IMR-90 (cell line): ENCODE measurements around the gene TTC28. TPM values are rescaled to one million over a fixed set of nuclear protein-coding genes. Genes with fewer than 3 reads are reported as not detected.

ENCODE experiments used
- ATAC-seq: fragments of 200-7000 bp; cut with Tn5 transposase; 2 replicates; pipeline ENCODE4 v1.9.1; 2020; ENCODE audit warnings: low read depth, mild to moderate bottlenecking, moderate library complexity
- BruUV-seq: library from RNA; stranded (reverse); fragments of 400-500 nt; replicated peaks from 2 replicates; lab custom pipeline; 2021; lab: Mats Ljungman, UMichigan
- CTCF ChIA-PET: fragments of 300-600 bp; formaldehyde crosslinking; extraction: SDS; loops from one replicate; lab custom pipeline; 2021; ENCODE audit warnings: antibody characterized with exemption; lab: Yijun Ruan, JAX
- POLR2A ChIA-PET: fragments of 300-600 bp; sonication (Branson Sonifier 250); formaldehyde crosslinking; loops from one replicate; lab custom pipeline; 2022; ENCODE audit warnings: antibody characterized with exemption; ENCODE audit not compliant: unreplicated experiment; lab: Charles Lee
- DNase-seq: peaks from one replicate; pipeline ENCODE4 v3.0.0; 2013
- H2AFZ ChIP-seq: replicated peaks from 2 replicates; pipeline ENCODE3; 2013; ENCODE audit warnings: low read length, mild to moderate bottlenecking; ENCODE audit not compliant: poor library complexity
- H2AK5ac ChIP-seq: 2 replicates; pipeline ENCODE4 v1.6.1; 2013; ENCODE audit warnings: low read depth, low read length, inconsistent platforms
- H2AK9ac ChIP-seq: replicated peaks from 2 replicates; pipeline ENCODE3; 2013; ENCODE audit warnings: mild to moderate bottlenecking, low read depth, low read length, moderate library complexity; ENCODE audit not compliant: poor library complexity
- H2BK120ac ChIP-seq: 2 replicates; pipeline ENCODE4 v1.6.1; 2013; ENCODE audit warnings: low read depth, low read length, inconsistent platforms
- H2BK15ac ChIP-seq: 3 replicates; pipeline ENCODE4 v1.6.1; 2013; ENCODE audit warnings: low read depth, low read length, inconsistent platforms
- H2BK20ac ChIP-seq: 2 replicates; pipeline ENCODE4 v1.6.1; 2013; ENCODE audit warnings: low read depth, mild to moderate bottlenecking, inconsistent platforms, low read length, moderate library complexity
- H2BK5ac ChIP-seq: 2 replicates; pipeline ENCODE4 v1.6.1; 2013; ENCODE audit warnings: mild to moderate bottlenecking, low read depth, low read length, inconsistent platforms; ENCODE audit not compliant: poor library complexity, severe bottlenecking
- H3K14ac ChIP-seq: replicated peaks from 2 replicates; pipeline ENCODE4 v1.6.1; 2013; ENCODE audit warnings: low read depth, low read length, inconsistent platforms
- H3K18ac ChIP-seq: 2 replicates; pipeline ENCODE4 v1.6.1; 2013; ENCODE audit warnings: low read depth, low read length, control low read depth
- H3K23ac ChIP-seq: 2 replicates; pipeline ENCODE4 v1.6.1; 2013; ENCODE audit warnings: low read depth, low read length, inconsistent platforms
- H3K27ac ChIP-seq: 2 replicates; pipeline ENCODE4 v1.5.1; 2013; ENCODE audit warnings: mild to moderate bottlenecking, control low read depth, low read length; ENCODE audit not compliant: insufficient read depth
- H3K27me3 ChIP-seq: 2 replicates; pipeline ENCODE4 v1.6.1; 2013; ENCODE audit warnings: low read length; ENCODE audit not compliant: control insufficient read depth, insufficient read depth
- H3K36me3 ChIP-seq: 2 replicates; pipeline ENCODE4 v1.6.1; 2013; ENCODE audit warnings: low read length, mixed read lengths; ENCODE audit not compliant: control insufficient read depth, insufficient read depth
- H3K4ac ChIP-seq: 2 replicates; pipeline ENCODE4 v1.6.1; 2013; ENCODE audit warnings: low read depth, low read length, inconsistent platforms
- H3K4me1 ChIP-seq: 2 replicates; pipeline ENCODE4 v1.6.1; 2013; ENCODE audit warnings: low read length, mixed read lengths; ENCODE audit not compliant: control insufficient read depth, insufficient read depth
- H3K4me2 ChIP-seq: 2 replicates; pipeline ENCODE4 v1.6.1; 2013; ENCODE audit warnings: low read depth, mild to moderate bottlenecking, control low read depth, low read length, moderate library complexity
- H3K4me3 ChIP-seq: 2 replicates; pipeline ENCODE4 v1.5.1; 2013; ENCODE audit warnings: low read depth, mild to moderate bottlenecking, control low read depth, low read length, moderate library complexity; ENCODE audit not compliant: insufficient read depth
- H3K56ac ChIP-seq: 2 replicates; pipeline ENCODE4 v1.6.1; 2013; ENCODE audit warnings: low read length, inconsistent platforms; ENCODE audit not compliant: insufficient read depth; ENCODE audit errors: extremely low read depth
- H3K79me1 ChIP-seq, 2 experiments: 2 replicates each; pipeline ENCODE4 v1.6.1; 2013; ENCODE audit warnings: low read length in 2 of 2, inconsistent platforms in 1 of 2, low read depth in 1 of 2
- H3K9ac ChIP-seq: 2 replicates; pipeline ENCODE4 v1.6.1; 2013; ENCODE audit warnings: low read depth, low read length, control low read depth
- H3K9me1 ChIP-seq: 2 replicates; pipeline ENCODE4 v1.6.1; 2013; ENCODE audit warnings: low read length, inconsistent platforms; ENCODE audit not compliant: insufficient read depth
- H3K9me3 ChIP-seq: 2 replicates; pipeline ENCODE4 v1.6.1; 2013; ENCODE audit warnings: low read length; ENCODE audit not compliant: control insufficient read depth, insufficient read depth
- H4K20me1 ChIP-seq: 2 replicates; pipeline ENCODE4 v1.6.1; 2013; ENCODE audit warnings: low read length, inconsistent platforms; ENCODE audit not compliant: insufficient read depth
- H4K5ac ChIP-seq: 2 replicates; pipeline ENCODE4 v1.6.1; 2013; ENCODE audit warnings: mild to moderate bottlenecking, low read depth, low read length, control low read depth
- H4K8ac ChIP-seq, 2 experiments: 2 replicates each; pipeline ENCODE4 v1.6.1; 2013; ENCODE audit warnings: low read depth in 2 of 2, low read length in 2 of 2, control low read depth in 1 of 2, inconsistent platforms in 1 of 2
- H4K91ac ChIP-seq: 2 replicates; pipeline ENCODE4 v1.6.1; 2013; ENCODE audit warnings: low read depth, low read length, inconsistent platforms; ENCODE audit not compliant: insufficient read depth
- BHLHE40 ChIP-seq: fragments of 150-350 bp; IDR thresholded peaks from 2 replicates; pipeline ENCODE4 v1.6.1; 2016; ENCODE audit warnings: mild to moderate bottlenecking, low read depth, low read length
- CEBPB ChIP-seq: IDR thresholded peaks from 2 replicates; pipeline ENCODE4 v1.6.1; 2012; ENCODE audit warnings: low read depth, low read length, improper control_type of control experiment
- CHD1 ChIP-seq: IDR thresholded peaks from 2 replicates; pipeline ENCODE4 v1.6.1; 2012; ENCODE audit warnings: low read depth, low read length, improper control_type of control experiment
- CTCF ChIP-seq: conservative IDR thresholded peaks from 2 replicates; pipeline ENCODE4 v1.5.1; 2012; ENCODE audit warnings: mild to moderate bottlenecking, low read depth, low read length, improper control_type of control experiment
- ELK1 ChIP-seq: fragments of 150-350 bp; IDR thresholded peaks from 2 replicates; pipeline ENCODE4 v1.6.1; 2016; ENCODE audit warnings: low read depth, mild to moderate bottlenecking, low read length, moderate library complexity, borderline replicate concordance
- FOS ChIP-seq: fragments of 150-350 bp; IDR thresholded peaks from 2 replicates; pipeline ENCODE4 v1.6.1; 2016; ENCODE audit warnings: low read depth, low read length
- MAFK ChIP-seq: IDR thresholded peaks from 2 replicates; pipeline ENCODE4 v1.6.1; 2012; ENCODE audit warnings: low read depth, low read length, improper control_type of control experiment
- MAZ ChIP-seq: IDR thresholded peaks from 2 replicates; pipeline ENCODE4 v1.6.1; 2012; ENCODE audit warnings: low read depth, mild to moderate bottlenecking, low read length, improper control_type of control experiment, moderate library complexity, borderline replicate concordance
- MXI1 ChIP-seq: IDR thresholded peaks from 2 replicates; pipeline ENCODE4 v1.6.1; 2012; ENCODE audit warnings: low read depth, mild to moderate bottlenecking, low read length, moderate library complexity, borderline replicate concordance
- NFE2L2 ChIP-seq: fragments of 150-350 bp; IDR thresholded peaks from 2 replicates; pipeline ENCODE4 v1.6.1; 2016; ENCODE audit warnings: low read depth, mild to moderate bottlenecking, low read length
- POLR2A ChIP-seq: IDR thresholded peaks from 2 replicates; pipeline ENCODE4 v1.6.1; 2012; ENCODE audit warnings: mild to moderate bottlenecking, low read depth, low read length
- RAD21 ChIP-seq: IDR thresholded peaks from 2 replicates; pipeline ENCODE4 v1.6.1; 2012; ENCODE audit warnings: low read length, improper control_type of control experiment
- RCOR1 ChIP-seq: IDR thresholded peaks from 2 replicates; pipeline ENCODE4 v1.6.1; 2012; ENCODE audit warnings: mild to moderate bottlenecking, low read length, improper control_type of control experiment; ENCODE audit not compliant: insufficient replicate concordance
- RFX5 ChIP-seq: IDR thresholded peaks from 2 replicates; pipeline ENCODE4 v1.8.0; 2012; ENCODE audit warnings: low read depth, mild to moderate bottlenecking, low read length, moderate library complexity
- SMC3 ChIP-seq: fragments of 150-350 bp; IDR thresholded peaks from 2 replicates; pipeline ENCODE4 v1.6.1; 2016; ENCODE audit warnings: low read depth, mild to moderate bottlenecking, antibody characterized with exemption, low read length, moderate library complexity
- USF2 ChIP-seq: fragments of 150-350 bp; IDR thresholded peaks from 2 replicates; pipeline ENCODE4 v1.6.1; 2017; ENCODE audit warnings: mild to moderate bottlenecking, antibody characterized with exemption, low read length, low read depth
- WGBS, 2 experiments: methylation state at CpG; one replicate each; pipeline versions ENCODE4 v1.1.5 to v1.1.7; 2013; ENCODE audit warnings: missing lambda C conversion rate in 2 of 2; ENCODE audit not compliant: insufficient read length in 1 of 2; ENCODE audit errors: extremely low coverage in 2 of 2; 5-methylcytosine and 5-hydroxymethylcytosine counted together
- dilution Hi-C: fragments of 300-500 bp; cut with HindIII; formaldehyde crosslinking; loops from one replicate; pipeline ENCODE4 v1.14.3; 2018; ENCODE audit warnings: low sequenced_read_pairs; ENCODE audit not compliant: unreplicated experiment
- in situ Hi-C: fragments of 300-500 bp; cut with MboI; formaldehyde crosslinking; loops from 3 replicates; pipeline ENCODE4 v1.14.3; 2019; ENCODE audit warnings: low sequenced_read_pairs, inconsistent platforms, mixed read lengths
- intact Hi-C: fragments of 100-400 bp; cut with micrococcal nuclease; formaldehyde crosslinking; loops from 2 replicates; pipeline ENCODE4 v1.10.0; 2022
- polyA plus RNA-seq, 3 experiments: library from polyadenylated mRNA; depleted of rRNA; stranded (reverse); fragments of >200 nt; gene quantifications; 2 replicates each; pipeline ENCODE4 v1.2.3, GENCODE V29; 2012; ENCODE audit warnings: low replicate concordance in 1 of 3
- total RNA-seq: library from RNA; depleted of rRNA; stranded (reverse); fragments of >200 nt; gene quantifications from 2 replicates; pipeline ENCODE4 v1.2.3, GENCODE V29; 2012

Gene TTC28
- total and polyA plus RNA-seq, 2 of the 4 experiments (the other 2 are of a cell fraction) = 5.6 to 13.3 TPM

- POLR2A ChIA-PET = interaction anchor here (0.5 kb wide), 1 partner anchor 173 kb away, joined by 6 read pairs; no protein-coding TSS in a partner anchor
- WGBS, 2 experiments = no CpG with 5 or more reads among the region's 4 CpGs
- Histone ChIP-seq H3K9ac (no peak overlapping the region), H3K4me3 (no peak overlapping the region), H2BK20ac (no peak overlapping the region), H3K4me1 (peaks cover 23% of the 10 kb centered on the region), H4K8ac (no peak overlapping the region), H4K5ac (no peak overlapping the region), H4K20me1 (peaks cover 12% of the 10 kb centered on the region), H2AK5ac (no peak overlapping the region), H2BK5ac (no peak overlapping the region), H3K23ac (no peak overlapping the region), H3K14ac (no peak overlapping the region), H4K91ac (no peak overlapping the region), H3K56ac (no peak overlapping the region), H2AFZ (no peak overlapping the region), H3K9me1 (peaks cover 15% of the 10 kb centered on the region), H3K4ac (no peak overlapping the region), H2BK15ac (no peak overlapping the region), H3K18ac (no peak overlapping the region), H3K27ac (no peak overlapping the region), H3K79me1 (peaks cover 0 to 4% of the 10 kb centered on the region in 2 experiments; a peak in 1 of 4 replicates), H3K27me3 (no peaks in the 10 kb centered on the region), H2BK120ac (no peak overlapping the region), H3K36me3 (peaks cover 23% of the 10 kb centered on the region), H3K4me2 (no peak overlapping the region), H2AK9ac (no peak overlapping the region), H3K9me3 (no peaks in the 10 kb centered on the region)
- dilution Hi-C loops = no loop called here
- CTCF ChIA-PET = no interaction called here
- intact Hi-C loops = no loop called here
- in situ Hi-C loops = no loop called here
- BruUV-seq = no TSS peak
- TF ChIP-seq RFX5 = no peak
- no peak for TF ChIP-seq SMC3
- no peak for TF ChIP-seq RCOR1
- no peak for TF ChIP-seq POLR2A
- no peak for TF ChIP-seq FOS
- TF ChIP-seq CHD1 = no peak
- no peak for TF ChIP-seq CTCF
- no peak for TF ChIP-seq NFE2L2
- TF ChIP-seq BHLHE40 = no peak
- TF ChIP-seq MAFK = no peak
- TF ChIP-seq ELK1 = no peak
- TF ChIP-seq RAD21 = no peak
- no peak for TF ChIP-seq MXI1
- no peak for TF ChIP-seq CEBPB
- no peak for TF ChIP-seq USF2
- no peak for TF ChIP-seq MAZ
- ATAC-seq = no peak
- DNase-seq = peak; percentile 31
Measured at GRCh38 chr22:28030473-28030872, 649.2 kb downstream of the TTC28 start.
